ENCODE data around the gene GJC3.
"Not testable (repeated sequence)": the region's sequence is repeated elsewhere in the genome, so short reads cannot be mapped to it uniquely, and the experiment has no call there.

- TF ChIP-seq, protein P1, sequence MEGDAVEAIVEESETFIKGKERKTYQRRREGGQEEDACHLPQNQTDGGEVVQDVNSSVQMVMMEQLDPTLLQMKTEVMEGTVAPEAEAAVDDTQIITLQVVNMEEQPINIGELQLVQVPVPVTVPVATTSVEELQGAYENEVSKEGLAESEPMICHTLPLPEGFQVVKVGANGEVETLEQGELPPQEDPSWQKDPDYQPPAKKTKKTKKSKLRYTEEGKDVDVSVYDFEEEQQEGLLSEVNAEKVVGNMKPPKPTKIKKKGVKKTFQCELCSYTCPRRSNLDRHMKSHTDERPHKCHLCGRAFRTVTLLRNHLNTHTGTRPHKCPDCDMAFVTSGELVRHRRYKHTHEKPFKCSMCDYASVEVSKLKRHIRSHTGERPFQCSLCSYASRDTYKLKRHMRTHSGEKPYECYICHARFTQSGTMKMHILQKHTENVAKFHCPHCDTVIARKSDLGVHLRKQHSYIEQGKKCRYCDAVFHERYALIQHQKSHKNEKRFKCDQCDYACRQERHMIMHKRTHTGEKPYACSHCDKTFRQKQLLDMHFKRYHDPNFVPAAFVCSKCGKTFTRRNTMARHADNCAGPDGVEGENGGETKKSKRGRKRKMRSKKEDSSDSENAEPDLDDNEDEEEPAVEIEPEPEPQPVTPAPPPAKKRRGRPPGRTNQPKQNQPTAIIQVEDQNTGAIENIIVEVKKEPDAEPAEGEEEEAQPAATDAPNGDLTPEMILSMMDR (IDR thresholded peaks at IDR 0.05): not testable (repeated sequence)
- not testable (repeated sequence) for TF ChIP-seq POLR2AphosphoS5 (IDR thresholded peaks at IDR 0.05; ENCODE audit: low read depth, low read length); SIN3A (IDR thresholded peaks at IDR 0.05; ENCODE audit: borderline replicate concordance, insufficient read depth, low read depth, low read length)
Measured at GRCh38 chr7:99952649-99953048, 23.2 kb upstream of the GJC3 start.
